HepG2 (cell line): ENCODE measurements around the gene LIME1. TPM values are rescaled to one million over a fixed set of nuclear protein-coding genes. Genes with fewer than 3 reads are reported as not detected.

Experiments used
- AFF4 ChIP-seq: sonication (generic); formaldehyde crosslinking; IDR thresholded peaks from 2 replicates; pipeline ENCODE4 v1.4.0; 2020; ENCODE audit warnings: missing genetic modification reagents
- AGO2 ChIP-seq: fragments of 200-400 bp; formaldehyde crosslinking; optimal IDR thresholded peaks from 2 replicates; pipeline ENCODE3; 2017; ENCODE audit warnings: mild to moderate bottlenecking, low read depth, low read length, moderate library complexity
- CEBPG ChIP-seq: IDR thresholded peaks from 2 replicates; pipeline ENCODE4 v1.6.1; 2016
- CERS6 ChIP-seq: sonication (generic); formaldehyde crosslinking; IDR thresholded peaks from 2 replicates; pipeline ENCODE4 v1.5.0; 2020; ENCODE audit warnings: missing genetic modification reagents
- FOXO1 ChIP-seq: sonication (generic); formaldehyde crosslinking; IDR thresholded peaks from 2 replicates; pipeline ENCODE4 v1.4.0; 2020; ENCODE audit warnings: missing genetic modification reagents
- GTF3A ChIP-seq: sonication (generic); formaldehyde crosslinking; conservative IDR thresholded peaks from 2 replicates; pipeline ENCODE4 v1.4.0; 2020; ENCODE audit warnings: mild to moderate bottlenecking, missing genetic modification reagents
- HNRNPUL1 ChIP-seq: fragments of 200-400 bp; formaldehyde crosslinking; IDR thresholded peaks from 2 replicates; pipeline ENCODE4 v1.6.1; 2017; ENCODE audit warnings: low read depth, mild to moderate bottlenecking, low read length, moderate library complexity
- HOMEZ ChIP-seq: IDR thresholded peaks from 2 replicates; pipeline ENCODE4 v1.6.1; 2016; ENCODE audit warnings: low read depth
- KLF9 ChIP-seq: IDR thresholded peaks from 2 replicates; pipeline ENCODE4 v1.6.1; 2016; ENCODE audit warnings: low read depth
- MTA1 ChIP-seq: sonication (generic); formaldehyde crosslinking; IDR thresholded peaks from 2 replicates; pipeline ENCODE4 v1.4.0; 2020; ENCODE audit warnings: missing genetic modification reagents, mild to moderate bottlenecking, borderline replicate concordance
- NR0B2 ChIP-seq: sonication (generic); formaldehyde crosslinking; IDR thresholded peaks from 2 replicates; pipeline ENCODE4 v1.4.0; 2020; ENCODE audit warnings: mild to moderate bottlenecking, missing genetic modification reagents
- NR1H2 ChIP-seq: sonication (generic); formaldehyde crosslinking; IDR thresholded peaks from 2 replicates; pipeline ENCODE4 v1.8.1; 2022; ENCODE audit warnings: low read depth, missing genetic modification reagents, borderline replicate concordance
- PHF20 ChIP-seq: sonication (generic); formaldehyde crosslinking; IDR thresholded peaks from 2 replicates; pipeline ENCODE4 v1.5.0; 2020; ENCODE audit warnings: mild to moderate bottlenecking, missing genetic modification reagents
- SETDB1 ChIP-seq: sonication (generic); formaldehyde crosslinking; IDR thresholded peaks from 2 replicates; pipeline ENCODE4 v1.5.1; 2020; ENCODE audit warnings: missing genetic modification reagents, mild to moderate bottlenecking, borderline replicate concordance
- SMAD9 ChIP-seq: sonication (generic); formaldehyde crosslinking; IDR thresholded peaks from 2 replicates; pipeline ENCODE4 v1.5.1; 2020; ENCODE audit warnings: mild to moderate bottlenecking, missing genetic modification reagents
- SNAPC4 ChIP-seq: sonication (generic); formaldehyde crosslinking; IDR thresholded peaks from 2 replicates; pipeline ENCODE4 v1.4.0; 2020; ENCODE audit warnings: mild to moderate bottlenecking, missing genetic modification reagents
- ZNF224 ChIP-seq: sonication (generic); formaldehyde crosslinking; IDR thresholded peaks from 2 replicates; pipeline ENCODE4 v1.5.0; 2020; ENCODE audit warnings: mild to moderate bottlenecking, missing genetic modification reagents
- ZNF30 ChIP-seq: sonication (generic); formaldehyde crosslinking; IDR thresholded peaks from 2 replicates; pipeline ENCODE4 v1.5.0; 2020; ENCODE audit warnings: mild to moderate bottlenecking, missing genetic modification reagents
- ZNF674 ChIP-seq: sonication (generic); formaldehyde crosslinking; IDR thresholded peaks from 2 replicates; pipeline ENCODE4 v1.5.0; 2020; ENCODE audit warnings: low read depth, mild to moderate bottlenecking, missing genetic modification reagents
- polyA plus RNA-seq, 8 experiments: library from polyadenylated mRNA; depleted of rRNA in 3 of 8; stranded (reverse) in 7 of 8; unstranded in 1 of 8; fragments of >200 nt; fragmentation: Illumina TruSeq in 4 of 8; extraction: Trizol in 4 of 8; gene quantifications; 2 replicates each; pipeline versions ENCODE4 v1.2.1 to v1.2.3, GENCODE V29; 2011 to 2016; ENCODE audit warnings: low read depth in 4 of 8, missing spikeins in 1 of 8, mixed read lengths in 1 of 8; ENCODE audit not compliant: insufficient read depth in 1 of 8
- total RNA-seq, 5 experiments: library from RNA; depleted of rRNA; stranded (reverse); fragments of >200 nt; fragmentation: Illumina TruSeq; extraction: Trizol; gene quantifications; 2 replicates each; pipeline ENCODE4 v1.2.3, GENCODE V29; 2016; ENCODE audit warnings: low read depth in 1 of 5

LIME1 gene
- total and polyA plus RNA-seq, 2 of the 13 experiments (the other 11 are each of a cell fraction or from before 2014, with no cell fraction given): 13.0 to 61.5 TPM

GRCh38 chr20:63738687-63739129, 2.2 kb downstream of the LIME1 start (continued):
- TF ChIP-seq HNRNPUL1: no peak
- TF ChIP-seq SNAPC4 (CRISPR knock-in tag): peak; percentile 61; the same call in 1 of the 2 replicates
- no peak for TF ChIP-seq HOMEZ (CRISPR knock-in tag)
- no peak for TF ChIP-seq GTF3A (CRISPR knock-in tag)
- no peak for TF ChIP-seq FOXO1 (CRISPR knock-in tag)
- TF ChIP-seq NR0B2 (CRISPR knock-in tag): no peak
- no peak for TF ChIP-seq ZNF30
- TF ChIP-seq KLF9: no peak
- no peak for TF ChIP-seq CEBPG (CRISPR knock-in tag)
- TF ChIP-seq AGO2: peak; percentile 99
- no peak; the same call in 1 of the 2 replicates for TF ChIP-seq ZNF224 (CRISPR knock-in tag)
- no peak for TF ChIP-seq PHF20 (CRISPR knock-in tag)
- no peak for TF ChIP-seq AFF4
- TF ChIP-seq NR1H2 (CRISPR knock-in tag): no peak
- TF ChIP-seq SETDB1 (CRISPR knock-in tag): no peak
- no peak for TF ChIP-seq SMAD9
- no peak for TF ChIP-seq ZNF674 (CRISPR knock-in tag)
- TF ChIP-seq CERS6 (CRISPR knock-in tag): no peak
- TF ChIP-seq MTA1: no peak
